Activated CD4-positive, alpha-beta T cell treated with anti-CD3 and anti-CD28 coated beads for 1 hour (primary cell): ENCODE data around the gene IL24.
A peak's percentile ranks its signal among the peaks of the same experiment; 100 is the strongest.

ENCODE experiments used
- DNase-seq: peaks from one replicate; pipeline ENCODE4 v3.0.0-alpha.2; 2020

The IL24 gene

DNA sequence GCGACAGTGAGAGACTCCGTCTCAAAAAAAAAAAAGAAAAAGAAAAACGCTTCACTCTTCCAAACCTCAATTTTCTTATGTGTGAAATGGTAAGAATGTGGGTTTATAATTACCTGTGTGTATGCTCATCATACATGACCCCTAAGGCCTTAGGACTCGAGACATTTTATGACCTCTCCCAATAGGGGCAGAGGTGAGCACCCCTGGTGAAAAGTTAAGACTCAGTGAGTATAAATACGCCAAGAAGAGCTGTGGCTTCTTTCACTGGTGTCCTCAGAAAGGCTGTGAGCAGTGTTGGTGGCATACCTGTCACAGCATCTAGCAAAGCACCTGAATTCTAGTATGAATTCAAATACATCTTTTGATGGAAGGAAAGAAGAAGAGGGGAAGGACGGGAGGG, 32.3 kb downstream of the IL24 start:
- DNase-seq = no peak

DNA sequence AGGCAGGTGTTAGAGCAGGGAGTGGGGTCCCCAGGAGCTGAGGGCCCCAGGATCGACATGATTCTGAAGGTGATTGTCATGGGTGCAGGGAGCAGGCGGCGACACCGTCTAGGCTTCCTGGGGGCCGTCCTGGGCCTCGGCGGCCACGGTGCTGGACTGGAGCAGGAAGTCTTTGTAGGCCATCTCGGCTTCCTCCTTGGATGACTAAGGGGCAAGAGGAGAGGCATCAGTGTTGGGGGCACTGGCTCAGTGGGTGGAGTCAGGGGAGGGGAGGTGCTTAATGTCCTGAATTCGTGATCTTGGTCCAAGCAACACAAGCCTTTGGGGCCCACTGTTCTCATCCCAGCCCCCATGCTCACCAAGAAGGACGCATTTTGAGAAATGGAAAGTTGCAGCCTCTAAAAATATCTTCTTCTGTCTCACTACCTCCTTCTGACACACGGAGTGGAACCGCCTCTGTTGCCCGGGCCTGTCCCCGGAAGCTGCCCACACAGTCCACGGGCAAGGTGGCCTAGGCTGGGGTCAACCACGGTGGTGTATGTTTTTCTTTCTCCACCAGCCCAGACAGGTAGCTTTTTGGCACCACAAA, 33.1 kb downstream of the IL24 start:
- DNase-seq = no peak

DNA sequence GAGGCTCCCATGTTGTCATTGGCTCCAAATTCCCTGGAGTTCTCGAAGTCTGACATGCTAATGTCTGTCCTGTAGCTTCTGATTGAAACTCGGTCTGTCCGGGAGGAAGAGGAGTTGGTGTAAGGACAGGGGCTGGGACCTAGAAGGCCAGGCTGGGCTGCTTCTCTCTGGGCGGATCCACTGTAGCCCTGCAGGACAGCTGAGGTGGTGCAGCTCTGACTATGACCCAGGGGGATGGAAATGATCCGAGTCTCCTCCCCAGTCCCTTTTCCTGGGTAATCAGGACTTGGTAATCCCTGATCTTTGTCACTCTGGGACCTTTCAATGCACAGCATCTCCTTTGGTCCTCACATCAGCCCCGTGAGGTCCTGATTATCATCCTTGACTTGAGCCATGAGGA, 34.5 kb downstream of the IL24 start:
- DNase-seq = no peak

- DNase-seq = no peak
These were observed 34.9 kb downstream of the IL24 start for GRCh38 chr1:206932177-206932576.

- peak; percentile 60 for DNase-seq
These were observed 36.2 kb downstream of the IL24 start for GRCh38 chr1:206933333-206933945.

- DNase-seq = no peak
These were observed 38.3 kb downstream of the IL24 start for GRCh38 chr1:206935491-206936067.

DNA sequence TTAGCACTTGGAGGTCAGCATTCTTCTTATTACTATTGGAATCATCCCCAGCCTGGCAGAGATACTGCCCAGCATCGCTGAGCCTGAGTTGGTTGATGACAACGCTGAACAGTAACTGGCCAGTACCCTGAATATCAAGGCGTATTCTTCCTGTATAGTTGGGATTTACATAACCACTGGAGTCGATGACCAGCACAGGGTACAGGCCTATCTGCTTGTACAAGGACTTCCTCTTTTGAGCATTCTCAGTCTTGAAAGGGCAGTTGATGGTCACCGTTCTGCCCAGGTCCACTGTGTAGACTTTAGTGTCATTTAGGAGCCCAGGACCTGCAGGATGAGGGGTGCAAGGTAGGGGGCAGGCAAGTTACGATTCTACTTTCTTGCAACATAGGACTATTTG, 40.2 kb downstream of the IL24 start:
- DNase-seq = no peak

GRCh38 chr1:206939131-206939530, 41.9 kb downstream of the IL24 start:
- no peak for DNase-seq

GRCh38 chr1:206939841-206940587, 42.8 kb downstream of the IL24 start:
- no peak for DNase-seq

DNA sequence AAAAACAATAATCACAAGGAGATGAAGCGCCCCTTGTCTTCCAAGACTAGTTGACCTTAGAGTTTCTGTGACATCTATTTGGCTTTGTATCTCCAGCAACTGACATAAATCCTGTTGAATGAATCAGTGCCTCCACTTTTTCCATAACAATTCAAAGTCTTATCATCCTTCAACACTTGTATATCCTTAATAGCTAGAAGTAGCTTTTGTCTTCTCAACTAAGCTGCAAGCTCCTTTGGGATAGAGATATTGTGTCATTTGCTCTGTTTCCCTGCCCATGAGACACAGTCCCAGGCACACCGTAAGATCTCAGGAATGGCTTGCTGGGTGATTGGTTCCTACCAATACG, 43.3 kb downstream of the IL24 start:
- no peak for DNase-seq

- no peak for DNase-seq
These were observed 44.6 kb downstream of the IL24 start for GRCh38 chr1:206941766-206942418.

GRCh38 chr1:206944703-206945102, 47.5 kb downstream of the IL24 start:
- no peak for DNase-seq

- DNase-seq = no peak
These were observed 48.5 kb downstream of the IL24 start for GRCh38 chr1:206945779-206946178.

GRCh38 chr1:206946261-206946660, 49.0 kb downstream of the IL24 start, which contains the start of gene PIGR:
TSS of gene PIGR (minus strand) at chr1:206946466. CDS start at chr1:206940531, 5,935 bp downstream.
- no peak for DNase-seq

DNA sequence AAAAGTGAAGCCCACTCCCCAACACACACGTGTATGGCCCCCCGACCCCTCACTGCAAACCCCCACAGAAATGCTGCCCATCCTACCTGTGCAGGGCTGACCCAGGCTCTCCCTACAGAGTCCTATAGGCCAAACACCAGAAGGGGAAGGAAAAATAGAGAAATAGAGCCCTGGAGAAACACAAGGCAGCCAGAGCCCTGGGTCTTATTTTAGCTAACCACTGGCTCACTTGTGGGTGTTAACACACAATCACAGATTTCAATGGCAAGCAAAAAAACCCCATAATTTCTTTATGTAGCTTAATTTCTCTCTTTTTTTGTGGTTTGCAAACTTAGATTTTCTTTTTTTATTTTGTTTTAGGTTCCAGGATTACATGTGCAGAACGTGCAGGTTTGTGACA, 50.0 kb downstream of the IL24 start:
- no peak for DNase-seq

GRCh38 chr1:206949208-206949607, 52.0 kb downstream of the IL24 start:
- no peak for DNase-seq

DNA sequence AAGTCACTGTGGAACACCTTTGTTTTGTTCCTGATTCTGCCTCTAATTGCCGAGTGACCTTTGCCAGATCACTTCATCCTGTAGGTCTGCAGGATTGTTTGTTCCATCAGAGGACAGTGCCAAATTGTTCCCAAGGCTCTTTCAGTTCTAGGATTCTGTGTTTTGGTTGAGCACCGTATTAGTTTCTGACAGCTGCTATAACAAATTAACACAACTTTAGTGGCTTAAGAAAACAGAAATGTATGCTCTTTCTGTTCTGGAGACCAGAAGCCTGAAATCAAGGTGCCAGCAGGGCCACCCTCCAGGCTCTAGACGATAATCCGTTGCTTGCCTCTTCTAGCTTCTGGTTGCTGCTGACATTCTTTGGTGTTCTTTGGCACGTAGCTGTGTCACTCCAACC, 52.4 kb downstream of the IL24 start:
- DNase-seq = no peak

GRCh38 chr1:206951318-206952100, 54.3 kb downstream of the IL24 start:
- DNase-seq = no peak

- no peak for DNase-seq
These were observed 54.9 kb downstream of the IL24 start for GRCh38 chr1:206952171-206952570.

DNA sequence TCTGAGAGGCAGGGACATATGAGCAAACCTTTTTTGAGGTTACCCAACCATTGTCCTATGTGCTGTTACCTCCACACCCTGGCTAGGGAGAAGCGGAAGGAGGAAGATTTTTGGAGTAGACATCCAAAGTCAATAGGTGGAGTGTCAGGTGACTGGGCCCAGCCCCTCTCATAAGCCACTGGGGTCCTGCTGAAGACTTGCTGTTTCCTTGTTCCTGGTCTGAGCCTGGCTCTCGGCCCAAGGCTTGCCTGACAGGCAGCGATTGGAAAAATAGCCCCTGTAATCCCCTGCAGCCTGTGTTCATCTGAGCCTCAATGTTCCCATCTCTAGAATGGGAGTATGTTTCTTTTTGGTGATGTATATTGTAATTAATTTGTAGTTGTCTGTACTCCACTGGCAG, 55.9 kb downstream of the IL24 start:
- DNase-seq = no peak

- DNase-seq = no peak
These were observed 56.4 kb downstream of the IL24 start for GRCh38 chr1:206953626-206954025.
